Stimulated activated CD4-positive, alpha-beta T cell treated with anti-CD3 and anti-CD28 coated beads, Interleukin-1b, Interleukin-23, amount 100 ng/mL, for 48 hours (primary cell): ENCODE measurements around the gene MUTYH.
"Not testable (repeated sequence)": the region's sequence is repeated elsewhere in the genome, so short reads cannot be mapped to it uniquely, and the experiment has no call there.

Source experiments
- DNase-seq: peaks from one replicate; pipeline ENCODE4 v3.0.0-alpha.2; 2020

MUTYH gene

GRCh38 chr1:45317166-45317565 lies 23.1 kb downstream of the MUTYH start:
- no peak for DNase-seq

- no peak for DNase-seq
Observed at GRCh38 chr1:45314266-45314665, 26.0 kb downstream of the MUTYH start.

GRCh38 chr1:45306905-45307304 lies 33.3 kb downstream of the MUTYH start:
- no peak for DNase-seq

- DNase-seq, result peak; percentile 71
Observed at GRCh38 chr1:45306319-45306718, 33.9 kb downstream of the MUTYH start.

- no peak for DNase-seq
Observed at GRCh38 chr1:45305231-45305630, 35.0 kb downstream of the MUTYH start.

- DNase-seq, result peak; percentile 17
Observed at GRCh38 chr1:45304311-45305081, 35.7 kb downstream of the MUTYH start.

GRCh38 chr1:45303520-45304310 lies 36.5 kb downstream of the MUTYH start:
- DNase-seq, result peak; percentile 99

DNA sequence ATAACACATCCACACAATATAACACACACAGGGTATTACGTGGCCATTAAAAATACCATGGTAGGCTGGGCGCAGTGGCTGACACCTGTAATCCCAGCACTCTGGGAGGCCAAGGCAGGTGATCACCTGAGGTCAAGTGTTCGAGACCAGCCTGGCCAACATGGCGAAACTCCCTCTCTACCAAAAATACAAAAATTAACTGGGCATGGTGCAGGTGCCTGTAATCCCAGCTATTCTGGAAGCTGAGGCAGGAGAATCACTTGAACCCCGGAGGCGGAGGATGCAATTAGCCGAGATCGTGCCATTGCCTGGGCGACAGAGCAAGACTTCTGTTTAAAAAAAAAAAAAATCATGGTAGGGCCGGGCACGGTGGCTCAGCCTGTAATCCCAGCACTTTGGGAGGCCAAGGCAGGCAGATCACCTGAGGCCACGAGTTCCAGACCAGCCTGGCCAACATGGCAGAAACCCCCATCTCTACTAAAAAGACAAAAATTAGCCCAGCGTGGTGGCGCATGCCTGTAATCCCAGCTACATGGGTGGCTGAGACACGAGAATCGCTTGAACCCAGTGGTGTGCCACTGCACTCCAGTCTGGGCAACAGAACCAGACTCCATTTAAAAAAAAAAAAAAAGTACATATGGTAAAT lies 37.6 kb downstream of the MUTYH start:
- no peak for DNase-seq

DNA sequence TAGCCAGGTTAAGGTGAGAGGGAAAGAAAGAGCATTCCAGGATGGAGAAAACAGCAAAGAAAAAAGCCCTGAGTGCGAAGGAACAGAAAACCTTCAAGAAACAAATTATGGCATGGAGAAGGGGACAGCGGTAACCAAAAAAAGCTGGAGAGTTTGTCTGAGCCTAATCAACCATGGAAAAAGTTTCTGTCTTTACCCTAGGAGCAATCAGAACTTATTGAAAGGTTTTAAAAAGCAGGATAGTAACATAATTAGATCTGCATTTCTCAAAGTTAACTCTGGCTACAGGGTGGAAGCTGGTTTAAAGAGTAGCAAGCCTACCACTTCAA lies 39.6 kb downstream of the MUTYH start:
- DNase-seq, result no peak

DNA sequence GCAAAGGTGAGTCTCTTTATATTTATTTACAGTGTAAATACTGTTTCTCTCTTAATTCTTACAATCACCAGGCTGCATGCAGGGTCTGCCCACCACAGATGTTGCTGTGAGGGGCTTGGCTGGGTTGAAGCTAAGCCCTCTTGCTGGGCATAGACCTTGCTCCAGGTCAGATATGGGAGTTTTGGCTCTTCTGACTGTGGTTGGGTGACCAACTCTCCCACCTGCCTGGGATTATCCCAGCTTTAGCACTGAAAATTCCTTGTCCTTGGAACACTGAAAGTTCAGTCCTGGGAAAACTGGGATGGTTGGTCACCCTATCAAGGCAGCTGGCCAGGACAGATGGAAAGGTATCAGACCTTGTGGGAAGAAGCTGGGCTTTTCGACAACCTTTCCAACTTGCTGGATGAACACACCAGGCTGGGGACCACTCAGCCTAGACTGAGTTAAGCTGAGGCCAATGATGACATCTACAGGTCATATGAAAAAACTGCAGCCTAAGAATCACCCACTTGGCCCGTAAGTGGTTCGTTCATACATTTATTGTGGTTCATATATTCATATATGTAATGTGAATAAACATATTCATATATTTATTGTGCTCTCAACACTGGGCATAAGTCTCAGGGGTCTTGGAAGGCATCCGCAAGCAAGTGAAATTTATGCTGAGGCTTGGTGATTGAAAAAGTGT lies 40.1 kb downstream of the MUTYH start:
- peak; percentile 37 for DNase-seq

GRCh38 chr1:45299296-45299695 lies 40.9 kb downstream of the MUTYH start:
- no peak for DNase-seq

DNA sequence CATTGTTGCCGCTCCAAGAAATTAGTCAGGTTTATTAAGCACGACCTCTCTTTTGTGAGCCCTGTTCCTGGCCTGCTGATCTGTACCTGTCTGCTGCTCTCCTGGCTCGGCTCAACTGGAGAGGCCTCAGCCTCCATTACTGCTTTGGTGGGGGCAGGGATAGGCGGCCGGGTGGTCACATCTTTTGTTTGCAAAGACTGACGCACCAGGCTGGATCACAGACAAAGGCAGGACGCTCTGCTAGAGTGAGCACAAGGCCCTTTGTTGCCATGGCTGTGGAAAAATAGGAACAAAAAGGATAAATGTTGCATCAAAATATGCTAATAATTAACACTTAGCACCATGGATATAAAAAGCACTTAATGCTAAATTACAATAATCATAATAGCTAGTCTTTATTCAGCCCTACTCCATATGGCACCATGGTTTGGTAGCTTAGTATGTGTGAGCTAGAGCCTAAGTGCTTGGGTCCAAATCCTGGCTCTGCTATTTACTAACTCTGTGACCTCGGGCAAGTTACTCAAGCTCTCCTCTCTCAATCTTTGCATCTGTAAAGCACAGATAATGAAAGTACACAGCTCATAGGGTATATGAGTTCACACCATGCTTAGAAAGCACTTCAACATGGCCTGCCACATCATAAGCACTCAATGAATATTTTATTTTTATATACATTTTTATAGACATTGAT lies 42.4 kb downstream of the MUTYH start:
- no peak for DNase-seq

- no peak for DNase-seq
Observed at GRCh38 chr1:45291716-45292115, 48.5 kb downstream of the MUTYH start.

DNA sequence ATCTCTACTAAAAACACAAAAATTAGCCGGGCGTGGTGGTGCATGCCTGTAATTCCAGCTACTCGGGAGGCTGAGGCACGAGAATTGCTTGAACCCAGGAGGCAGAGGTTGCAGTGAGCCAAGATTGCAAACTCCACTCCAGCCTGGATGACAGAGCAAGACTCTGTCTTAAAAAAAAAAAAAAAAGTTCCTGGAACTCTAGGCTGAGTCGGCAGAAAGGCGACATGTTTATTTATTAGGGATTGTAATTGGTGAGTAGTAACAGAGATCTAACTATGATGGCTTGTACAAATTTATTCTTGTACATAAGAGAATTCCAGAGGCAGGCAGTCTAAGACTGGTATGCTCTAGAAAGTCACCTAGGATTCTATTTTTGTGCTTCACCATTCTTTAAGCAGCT lies 49.2 kb downstream of the MUTYH start:
- DNase-seq, result not testable (repeated sequence)

DNA sequence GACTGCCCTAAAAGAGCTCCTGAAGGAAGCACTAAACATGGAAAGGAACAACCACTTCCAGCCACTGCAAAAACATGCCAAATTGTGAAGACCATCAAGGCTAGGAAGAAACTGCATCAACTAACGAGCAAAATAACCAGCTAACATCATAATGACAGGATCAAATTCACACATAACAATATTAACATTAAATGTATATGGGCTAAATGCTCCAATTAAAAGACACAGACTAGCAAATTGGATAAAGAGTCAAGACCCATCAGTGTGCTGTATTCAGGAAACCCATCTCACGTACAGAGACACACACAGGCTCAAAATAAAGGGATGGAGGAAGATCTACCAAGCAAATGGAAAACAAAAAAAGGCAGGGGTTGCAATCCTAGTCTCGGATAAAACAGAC lies 53.7 kb downstream of the MUTYH start:
- DNase-seq, result not testable (repeated sequence)

GRCh38 chr1:45284858-45285257 lies 55.4 kb downstream of the MUTYH start:
- DNase-seq, result not testable (repeated sequence)

GRCh38 chr1:45282351-45282750 lies 57.9 kb downstream of the MUTYH start:
- DNase-seq, result no peak
